HG03139 (cell line): ENCODE measurements around the gene RBM19.

Source experiments
- ATAC-seq: cut with Tn5 transposase; IDR thresholded peaks from one replicate; pipeline ENCODE4 v1.9.1; 2021; ENCODE audit not compliant: unreplicated experiment

Gene RBM19

GRCh38 chr12:113837528-113838296 lies 128.4 kb downstream of the RBM19 start:
- no peak for ATAC-seq

- ATAC-seq, result no peak
These were observed 129.0 kb downstream of the RBM19 start for GRCh38 chr12:113837084-113837483.

- no peak for ATAC-seq
These were observed 130.2 kb downstream of the RBM19 start for GRCh38 chr12:113835896-113836295.

GRCh38 chr12:113835433-113835832 lies 130.7 kb downstream of the RBM19 start:
- no peak for ATAC-seq

- ATAC-seq, result no peak
These were observed 132.7 kb downstream of the RBM19 start for GRCh38 chr12:113833422-113833821.

GRCh38 chr12:113831476-113831875 lies 134.6 kb downstream of the RBM19 start:
- no peak for ATAC-seq

GRCh38 chr12:113831016-113831415 lies 135.1 kb downstream of the RBM19 start:
- ATAC-seq, result no peak

- no peak for ATAC-seq
These were observed 136.9 kb downstream of the RBM19 start for GRCh38 chr12:113829212-113829611.

GRCh38 chr12:113827539-113828114 lies 138.5 kb downstream of the RBM19 start:
- ATAC-seq, result no peak

GRCh38 chr12:113826805-113827538 lies 139.2 kb downstream of the RBM19 start:
- no peak for ATAC-seq

GRCh38 chr12:113825705-113826104 lies 140.4 kb downstream of the RBM19 start:
- no peak for ATAC-seq

GRCh38 chr12:113823816-113824215 lies 142.3 kb downstream of the RBM19 start:
- no peak for ATAC-seq

- ATAC-seq, result no peak
These were observed 143.1 kb downstream of the RBM19 start for GRCh38 chr12:113823016-113823415.

GRCh38 chr12:113820842-113821241 lies 145.3 kb downstream of the RBM19 start:
- ATAC-seq, result no peak

GRCh38 chr12:113820309-113820708 lies 145.8 kb downstream of the RBM19 start:
- no peak for ATAC-seq

- ATAC-seq, result no peak
These were observed 146.6 kb downstream of the RBM19 start for GRCh38 chr12:113819495-113819894.

- ATAC-seq, result no peak
These were observed 147.3 kb downstream of the RBM19 start for GRCh38 chr12:113818833-113819232.

- ATAC-seq, result no peak
These were observed 147.8 kb downstream of the RBM19 start for GRCh38 chr12:113818283-113818682.

- ATAC-seq, result no peak
These were observed 149.3 kb downstream of the RBM19 start for GRCh38 chr12:113816866-113817265.

- no peak for ATAC-seq
These were observed 151.1 kb downstream of the RBM19 start for GRCh38 chr12:113815031-113815430.

GRCh38 chr12:113813229-113813541 lies 152.9 kb downstream of the RBM19 start:
- ATAC-seq, result no peak
